Right lobe of liver (tissue), 6 donors: ENCODE data around the gene PLEKHG3. TPM values are rescaled to one million over a fixed set of nuclear protein-coding genes. Genes with fewer than 3 reads are reported as not detected.

Experiments used
- ATAC-seq, 4 donors: fragments of 200-7000 bp; cut with Tn5 transposase; one replicate each; pipeline ENCODE4 v1.9.1; 2020; ENCODE audit warnings: mild to moderate bottlenecking in 4 of 4, moderate library complexity in 4 of 4
- DNase-seq, 3 donors: peaks; one replicate each; pipeline ENCODE4 v3.0.0-alpha.2; 2020
- H3K27ac ChIP-seq, 3 donors: fragments of 200-600 bp; one replicate each; pipeline ENCODE4 v1.8.0; 2022
- H3K27me3 ChIP-seq, 2 donors: fragments of 200-600 bp; one replicate each; pipeline ENCODE4 v1.8.0; 2022
- H3K36me3 ChIP-seq, 4 donors: fragments of 200-600 bp; sonication (generic) in 1 of 4; one replicate each; pipeline versions ENCODE4 v1.5.1 to v1.8.0; 2017 to 2022; ENCODE audit warnings: control low read depth in 1 of 4
- H3K4me1 ChIP-seq, 4 donors: fragments of 200-600 bp; sonication (generic) in 1 of 4; one replicate each; pipeline versions ENCODE4 v1.5.1 to v1.8.0; 2017 to 2022; ENCODE audit warnings: control low read depth in 1 of 4
- H3K4me3 ChIP-seq, 3 donors: fragments of 200-600 bp; one replicate each; pipeline ENCODE4 v1.8.0; 2022
- H3K9me3 ChIP-seq, 4 donors: fragments of 200-600 bp; sonication (generic) in 1 of 4; one replicate each; pipeline versions ENCODE4 v1.5.1 to v1.8.0; 2017 to 2022; ENCODE audit warnings: control low read depth in 1 of 4
- POLR2A ChIP-seq: fragments of 450-650 bp; IDR thresholded peaks from one replicate; pipeline ENCODE4 v1.6.1; 2017; ENCODE audit warnings: antibody characterized with exemption, mild to moderate bottlenecking
- WGBS: methylation state at CpG from one replicate; pipeline ENCODE4 v1.1.6; 2018; ENCODE audit warnings: low coverage, low lambda C conversion rate; ENCODE audit not compliant: insufficient coverage; ENCODE audit errors: missing lambda C conversion rate; 5-methylcytosine and 5-hydroxymethylcytosine counted together
- intact Hi-C, 2 donors: fragments of 100-400 bp; cut with DNase I; formaldehyde crosslinking; loops; one replicate each; pipeline versions ENCODE4 v1.11.2 to v1.14.1; 2022
- total RNA-seq, 6 experiments: library from RNA; depleted of rRNA in 2 of 6; stranded (reverse); fragments of >200 nt in 2 of 6; fragmentation: NEBNext Ultra II Directional in 3 of 6; extraction: Animal tissue kit (Norgen Biotek cat#: 25700) in 3 of 6; gene quantifications; one replicate each; pipeline versions ENCODE4 v1.1.0 to v1.2.4, GENCODE V29; 2016 to 2023
- TF ChIP-seq, protein P1 (sequence below), 4 donors: fragments of 200-600 bp in 3 of 4; fragments of 450-650 bp in 1 of 4; IDR thresholded peaks; one replicate each; pipeline versions ENCODE4 v1.5.1 to v1.8.0; 2016 to 2022; ENCODE audit warnings: antibody characterized with exemption in 4 of 4, mild to moderate bottlenecking in 2 of 4
- donor health status: DM: no; HTN: yes; CAD: no.
- donor health status: DM: no; HTN: no; CAD: no.
- donor health status: DM: no; HTN: no; CAD: no.
- donor health status: DM: no; HTN: yes; CAD: no.
- donor health status: DM: no; HTN: yes; CAD: no.

PLEKHG3 gene
- total RNA-seq, 6 experiments from 2014 or later: 25.4 to 49.1 (median 28.0) TPM

GRCh38 chr14:64728106-64728505, 23.9 kb downstream of the PLEKHG3 start:
- Histone ChIP-seq H3K27ac (no peak overlapping the region), H3K36me3 (peaks cover 0 to 36% (median 7%) of the 10 kb centered on the region in 4 donors), H3K4me1 (peaks cover 0 to 9% (median 4%) of the 10 kb centered on the region in 4 donors), H3K27me3 (no peaks in the 10 kb centered on the region), H3K9me3 (no peaks in the 10 kb centered on the region), H3K4me3 (no peak overlapping the region)
- WGBS: no CpG with 5 or more reads among the region's 6 CpGs
- peak in 2 of 3 donors; percentile 17 to 40 for DNase-seq
- intact Hi-C loops: no loop called here
- TF ChIP-seq, protein P1, sequence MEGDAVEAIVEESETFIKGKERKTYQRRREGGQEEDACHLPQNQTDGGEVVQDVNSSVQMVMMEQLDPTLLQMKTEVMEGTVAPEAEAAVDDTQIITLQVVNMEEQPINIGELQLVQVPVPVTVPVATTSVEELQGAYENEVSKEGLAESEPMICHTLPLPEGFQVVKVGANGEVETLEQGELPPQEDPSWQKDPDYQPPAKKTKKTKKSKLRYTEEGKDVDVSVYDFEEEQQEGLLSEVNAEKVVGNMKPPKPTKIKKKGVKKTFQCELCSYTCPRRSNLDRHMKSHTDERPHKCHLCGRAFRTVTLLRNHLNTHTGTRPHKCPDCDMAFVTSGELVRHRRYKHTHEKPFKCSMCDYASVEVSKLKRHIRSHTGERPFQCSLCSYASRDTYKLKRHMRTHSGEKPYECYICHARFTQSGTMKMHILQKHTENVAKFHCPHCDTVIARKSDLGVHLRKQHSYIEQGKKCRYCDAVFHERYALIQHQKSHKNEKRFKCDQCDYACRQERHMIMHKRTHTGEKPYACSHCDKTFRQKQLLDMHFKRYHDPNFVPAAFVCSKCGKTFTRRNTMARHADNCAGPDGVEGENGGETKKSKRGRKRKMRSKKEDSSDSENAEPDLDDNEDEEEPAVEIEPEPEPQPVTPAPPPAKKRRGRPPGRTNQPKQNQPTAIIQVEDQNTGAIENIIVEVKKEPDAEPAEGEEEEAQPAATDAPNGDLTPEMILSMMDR (IDR thresholded peaks at IDR 0.05): no peak
- no peak for TF ChIP-seq POLR2A
- no peak for ATAC-seq

GRCh38 chr14:64728856-64729255, 24.6 kb downstream of the PLEKHG3 start:
- intact Hi-C loops: no loop called here
- peaks cover 0 to 7% (median 2%) of the 10 kb centered on the region in 4 donors for H3K4me1 ChIP-seq
- H3K4me3 ChIP-seq: no peak overlapping the region
- DNase-seq (peak in 2 of 3 donors; percentile 15 to 34), ATAC-seq (no peak)
- H3K36me3 ChIP-seq: peaks cover 0 to 37% (median 7%) of the 10 kb centered on the region in 4 donors
- no peak overlapping the region for H3K27ac ChIP-seq
- no peak for TF ChIP-seq POLR2A
- TF ChIP-seq, protein P1 (IDR thresholded peaks at IDR 0.05): no peak
- H3K27me3 ChIP-seq: no peaks in the 10 kb centered on the region
- WGBS: 85% methylated on average over 5 of the region's 10 CpGs
- H3K9me3 ChIP-seq: no peaks in the 10 kb centered on the region

DNA sequence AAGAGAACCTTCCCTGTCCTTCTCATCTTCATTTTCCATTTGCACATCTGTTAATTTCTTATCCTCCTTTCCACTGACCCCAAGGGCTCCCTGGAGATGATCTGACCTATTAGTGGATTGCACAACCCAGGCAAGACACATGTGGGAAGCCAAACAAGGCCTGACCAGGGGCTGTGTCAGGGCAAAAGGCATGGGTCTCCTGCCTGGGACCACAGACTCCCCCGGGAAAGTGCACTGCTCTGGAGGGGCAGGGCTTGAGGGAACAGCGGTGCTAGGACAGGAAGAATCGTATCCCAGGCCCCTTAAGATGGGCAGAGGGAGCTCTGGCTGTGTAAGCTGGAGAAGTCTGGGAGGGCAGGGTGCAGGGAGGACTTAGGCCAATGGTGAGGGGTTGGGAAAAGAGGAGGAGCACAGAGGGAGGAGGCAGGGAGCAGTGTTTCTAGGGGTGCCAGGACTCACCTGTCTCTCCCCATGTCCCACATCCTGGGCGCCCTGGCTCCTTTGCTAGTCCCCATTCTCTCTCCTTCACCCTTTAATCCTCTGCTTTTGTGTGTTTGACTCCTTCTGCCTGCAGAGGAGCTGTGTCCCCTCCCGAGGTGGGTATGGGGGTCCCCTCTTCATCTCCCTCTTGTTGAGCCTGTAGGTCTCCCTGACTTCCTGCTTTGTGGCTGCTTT, 25.3 kb downstream of the PLEKHG3 start:
- DNase-seq: peak in 2 of 3 donors; percentile 16 to 22
- ATAC-seq: no peak
- H3K4me3 ChIP-seq: no peak overlapping the region
- no peaks in the 10 kb centered on the region for H3K9me3 ChIP-seq
- TF ChIP-seq, protein P1 (IDR thresholded peaks at IDR 0.05): no peak
- no peak for TF ChIP-seq POLR2A
- H3K27me3 ChIP-seq: no peaks in the 10 kb centered on the region
- H3K4me1 ChIP-seq: peaks cover 0 to 3% (median 0%) of the 10 kb centered on the region in 4 donors
- no peak overlapping the region for H3K27ac ChIP-seq
- 54% methylated on average over 3 of the region's 5 CpGs for WGBS
- intact Hi-C loops: no loop called here
- H3K36me3 ChIP-seq: peaks cover 0 to 37% (median 7%) of the 10 kb centered on the region in 4 donors

DNA sequence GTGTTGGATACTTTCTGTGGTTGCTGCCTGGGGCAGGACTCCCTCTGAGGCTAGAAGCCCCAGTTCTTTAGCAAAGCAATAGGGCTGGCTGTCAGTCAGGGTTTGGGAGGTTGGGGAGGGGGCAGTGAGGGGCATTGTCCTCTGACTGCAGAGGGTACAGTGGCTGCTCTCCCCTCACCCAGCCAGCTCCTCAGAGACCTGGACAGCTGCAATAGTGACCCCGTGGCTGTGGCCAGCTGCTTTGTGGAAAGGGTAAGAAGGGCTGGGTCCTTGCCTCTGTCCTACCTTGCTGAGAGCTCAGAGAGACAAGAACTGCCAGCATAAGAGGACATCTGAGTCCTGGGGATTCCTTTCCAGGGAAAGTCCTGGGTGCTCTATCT, 25.8 kb downstream of the PLEKHG3 start:
- no peaks in the 10 kb centered on the region for H3K27me3 ChIP-seq
- WGBS: no CpG with 5 or more reads among the region's 1 CpG
- no peaks in the 10 kb centered on the region for H3K4me1 ChIP-seq
- H3K27ac ChIP-seq: no peak overlapping the region
- intact Hi-C loops: no loop called here
- peaks cover 0 to 37% (median 7%) of the 10 kb centered on the region in 4 donors for H3K36me3 ChIP-seq
- ATAC-seq (no peak), DNase-seq (peak in 2 of 3 donors; percentile 16 to 19)
- TF ChIP-seq POLR2A: no peak
- TF ChIP-seq, protein P1 (IDR thresholded peaks at IDR 0.05): no peak
- H3K4me3 ChIP-seq: no peak overlapping the region
- H3K9me3 ChIP-seq: no peaks in the 10 kb centered on the region
